Stimulated activated CD4-positive, alpha-beta T cell treated with anti-CD3 and anti-CD28 coated beads, Interleukin-4, amount 100 ng/mL, for 24 hours (primary cell): ENCODE measurements around the gene REC114.
"Not testable (repeated sequence)": the region's sequence is repeated elsewhere in the genome, so short reads cannot be mapped to it uniquely, and the experiment has no call there.

Experiments
- DNase-seq: peaks from one replicate; pipeline ENCODE4 v3.0.0-alpha.2; 2020

The REC114 gene

GRCh38 chr15:73538563-73539211 lies 95.7 kb downstream of the REC114 start:
- DNase-seq, result no peak

- DNase-seq, result no peak
Observed at GRCh38 chr15:73539212-73540128, 96.5 kb downstream of the REC114 start.

GRCh38 chr15:73540161-73540560 lies 97.2 kb downstream of the REC114 start:
- no peak for DNase-seq

GRCh38 chr15:73541479-73541878 lies 98.5 kb downstream of the REC114 start:
- DNase-seq, result no peak

GRCh38 chr15:73548925-73549324 lies 106.0 kb downstream of the REC114 start:
- DNase-seq, result not testable (repeated sequence)

- DNase-seq, result no peak
Observed at GRCh38 chr15:73550190-73550589, 107.2 kb downstream of the REC114 start.

GRCh38 chr15:73555080-73555479 lies 112.1 kb downstream of the REC114 start:
- no peak for DNase-seq

GRCh38 chr15:73558529-73558928 lies 115.6 kb downstream of the REC114 start:
- no peak for DNase-seq

GRCh38 chr15:73560501-73561117 lies 117.6 kb downstream of the REC114 start:
- peak; percentile 14 for DNase-seq

- DNase-seq, result no peak
Observed at GRCh38 chr15:73564255-73564654, 121.3 kb downstream of the REC114 start.

GRCh38 chr15:73567020-73567419 lies 124.1 kb downstream of the REC114 start:
- no peak for DNase-seq

- no peak for DNase-seq
Observed at GRCh38 chr15:73568564-73569280, 125.8 kb downstream of the REC114 start.

- no peak for DNase-seq
Observed at GRCh38 chr15:73569361-73569760, 126.4 kb downstream of the REC114 start.

- DNase-seq, result no peak
Observed at GRCh38 chr15:73570355-73571032, 127.5 kb downstream of the REC114 start.

GRCh38 chr15:73571346-73571745 lies 128.4 kb downstream of the REC114 start:
- DNase-seq, result no peak

- DNase-seq, result no peak
Observed at GRCh38 chr15:73572296-73572695, 129.3 kb downstream of the REC114 start.

GRCh38 chr15:73573037-73573436 lies 130.1 kb downstream of the REC114 start:
- DNase-seq, result no peak

GRCh38 chr15:73573572-73573971 lies 130.6 kb downstream of the REC114 start:
- no peak for DNase-seq

- DNase-seq, result no peak
Observed at GRCh38 chr15:73575636-73576247, 132.8 kb downstream of the REC114 start.

- DNase-seq, result not testable (repeated sequence)
Observed at GRCh38 chr15:73577593-73577992, 134.6 kb downstream of the REC114 start.

- no peak for DNase-seq
Observed at GRCh38 chr15:73578026-73578425, 135.1 kb downstream of the REC114 start.

GRCh38 chr15:73582851-73583379 lies 140.0 kb downstream of the REC114 start:
- DNase-seq, result no peak
